GM10847 (cell line): ENCODE results near the gene RBM20.

Experiments
- POLR2A ChIP-seq: IDR thresholded peaks from 2 replicates; pipeline ENCODE4 v1.6.1; 2011; ENCODE audit not compliant: insufficient read length; ENCODE audit errors: extremely low read depth

Gene RBM20

GRCh38 chr10:110865186-110865808, 221.2 kb downstream of the RBM20 start:
- no peak for TF ChIP-seq POLR2A

GRCh38 chr10:110865809-110866482, 221.8 kb downstream of the RBM20 start:
- no peak for TF ChIP-seq POLR2A

- TF ChIP-seq POLR2A, result no peak
Observed at GRCh38 chr10:110867807-110868465, 223.8 kb downstream of the RBM20 start.

GRCh38 chr10:110868981-110869380, 224.8 kb downstream of the RBM20 start:
- no peak for TF ChIP-seq POLR2A

- no peak for TF ChIP-seq POLR2A
Observed at GRCh38 chr10:110870823-110871297, 226.7 kb downstream of the RBM20 start.

- peak; percentile 76 for TF ChIP-seq POLR2A
Observed at GRCh38 chr10:110871298-110872084, 227.4 kb downstream of the RBM20 start, which contains the start of gene PDCD4. Gene PDCD4 (plus strand): TSS chr10:110871928. CDS start chr10:110876028, 4,100 bp downstream.

DNA sequence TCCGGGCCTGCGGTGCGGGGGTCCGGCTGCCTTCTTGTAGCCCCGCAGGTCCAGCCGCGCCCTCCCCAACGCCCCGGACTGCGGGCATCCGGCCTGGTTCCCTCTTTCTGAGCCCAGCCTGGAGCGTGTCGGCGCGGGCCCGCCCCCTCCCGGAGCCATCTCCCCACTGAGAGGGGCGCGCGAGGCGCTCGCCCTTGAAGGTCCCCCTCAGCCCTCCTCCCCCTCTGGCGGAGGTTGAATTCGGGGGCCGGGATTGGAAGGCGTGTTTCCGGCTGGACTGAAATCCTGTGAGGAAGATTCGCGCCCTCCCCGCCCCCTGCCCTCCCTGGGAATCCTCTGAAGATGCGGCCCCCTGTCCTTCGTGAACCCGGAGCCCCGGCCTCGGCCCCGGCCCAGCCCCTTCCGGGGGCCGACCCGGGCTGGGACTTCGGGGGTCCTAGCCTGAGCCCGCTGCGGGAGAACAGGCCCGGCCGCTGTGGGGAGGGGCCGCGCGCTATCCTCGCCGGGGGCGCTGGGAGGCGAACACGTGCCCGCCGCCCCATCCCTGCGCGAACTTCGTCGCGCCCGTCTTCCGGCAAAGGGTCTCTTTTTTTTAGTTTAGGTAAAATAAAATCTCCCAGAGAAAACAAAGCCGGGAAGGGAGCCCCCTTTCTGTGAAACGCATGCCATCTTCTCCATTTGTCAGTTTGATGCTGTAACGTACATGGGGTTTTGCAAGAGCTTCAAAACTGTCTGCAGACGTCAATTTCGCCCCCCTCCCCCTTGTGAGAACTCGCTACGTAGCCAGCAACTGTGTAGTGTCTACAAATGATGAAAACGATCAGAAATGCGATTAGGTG, 228.2 kb downstream of the RBM20 start:
- peak; percentile 9 for TF ChIP-seq POLR2A

- no peak for TF ChIP-seq POLR2A
Observed at GRCh38 chr10:110872984-110873923, 229.1 kb downstream of the RBM20 start.

DNA sequence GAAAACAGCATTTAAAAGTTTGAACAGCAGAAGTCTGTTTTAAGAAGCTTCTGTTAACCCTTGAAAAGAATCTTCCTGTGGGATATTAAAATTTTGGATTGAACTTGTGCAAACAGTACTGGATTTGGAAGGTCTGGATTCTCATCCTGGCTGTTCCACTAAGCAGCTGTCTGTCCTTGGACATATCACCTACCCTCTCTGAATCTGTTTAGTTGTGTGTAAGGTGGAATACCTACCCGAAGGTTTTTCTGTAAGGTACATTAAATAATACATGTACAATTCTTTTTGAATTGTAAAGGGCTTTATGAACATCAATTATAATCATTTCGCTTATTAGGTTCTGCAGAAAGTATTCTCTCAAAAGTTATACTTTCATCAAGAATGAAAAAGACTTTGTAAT, 229.8 kb downstream of the RBM20 start:
- no peak for TF ChIP-seq POLR2A

- no peak for TF ChIP-seq POLR2A
Observed at GRCh38 chr10:110876000-110876399, 231.9 kb downstream of the RBM20 start.

GRCh38 chr10:110876788-110877187, 232.7 kb downstream of the RBM20 start:
- no peak for TF ChIP-seq POLR2A

DNA sequence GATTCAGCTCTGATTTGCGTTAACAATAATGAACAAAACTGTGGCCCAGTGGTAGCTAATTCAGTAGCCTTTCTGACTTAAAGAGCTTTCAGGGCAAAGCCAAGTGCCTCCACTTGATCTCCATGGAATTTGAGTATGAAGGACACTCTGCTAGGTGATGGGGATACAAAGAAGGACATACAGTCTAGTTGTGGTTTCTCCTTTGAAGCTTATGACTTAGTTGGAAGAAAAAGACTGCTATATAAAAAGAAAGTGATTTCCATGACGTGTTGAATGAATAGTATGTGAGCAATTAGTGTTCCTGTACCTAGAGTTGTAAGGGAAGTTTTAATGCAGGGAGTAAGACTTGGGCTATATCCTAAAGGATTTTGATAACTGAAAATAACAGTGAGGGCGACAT, 235.9 kb downstream of the RBM20 start:
- TF ChIP-seq POLR2A, result no peak

DNA sequence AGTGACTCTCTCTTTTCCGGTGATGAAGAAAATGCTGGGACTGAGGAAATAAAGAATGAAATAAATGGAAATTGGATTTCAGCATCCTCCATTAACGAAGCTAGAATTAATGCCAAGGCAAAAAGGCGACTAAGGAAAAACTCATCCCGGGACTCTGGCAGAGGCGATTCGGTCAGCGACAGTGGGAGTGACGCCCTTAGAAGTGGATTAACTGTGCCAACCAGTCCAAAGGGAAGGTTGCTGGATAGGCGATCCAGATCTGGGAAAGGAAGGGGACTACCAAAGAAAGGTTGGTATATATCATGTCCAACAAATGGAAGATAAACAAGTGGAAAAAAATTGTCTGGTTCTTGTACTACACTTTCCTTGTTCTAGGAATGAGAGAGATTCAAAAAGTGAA, 237.1 kb downstream of the RBM20 start:
- no peak for TF ChIP-seq POLR2A
